Measurements from ENCODE around the gene FCRLB.

The FCRLB gene

DNA sequence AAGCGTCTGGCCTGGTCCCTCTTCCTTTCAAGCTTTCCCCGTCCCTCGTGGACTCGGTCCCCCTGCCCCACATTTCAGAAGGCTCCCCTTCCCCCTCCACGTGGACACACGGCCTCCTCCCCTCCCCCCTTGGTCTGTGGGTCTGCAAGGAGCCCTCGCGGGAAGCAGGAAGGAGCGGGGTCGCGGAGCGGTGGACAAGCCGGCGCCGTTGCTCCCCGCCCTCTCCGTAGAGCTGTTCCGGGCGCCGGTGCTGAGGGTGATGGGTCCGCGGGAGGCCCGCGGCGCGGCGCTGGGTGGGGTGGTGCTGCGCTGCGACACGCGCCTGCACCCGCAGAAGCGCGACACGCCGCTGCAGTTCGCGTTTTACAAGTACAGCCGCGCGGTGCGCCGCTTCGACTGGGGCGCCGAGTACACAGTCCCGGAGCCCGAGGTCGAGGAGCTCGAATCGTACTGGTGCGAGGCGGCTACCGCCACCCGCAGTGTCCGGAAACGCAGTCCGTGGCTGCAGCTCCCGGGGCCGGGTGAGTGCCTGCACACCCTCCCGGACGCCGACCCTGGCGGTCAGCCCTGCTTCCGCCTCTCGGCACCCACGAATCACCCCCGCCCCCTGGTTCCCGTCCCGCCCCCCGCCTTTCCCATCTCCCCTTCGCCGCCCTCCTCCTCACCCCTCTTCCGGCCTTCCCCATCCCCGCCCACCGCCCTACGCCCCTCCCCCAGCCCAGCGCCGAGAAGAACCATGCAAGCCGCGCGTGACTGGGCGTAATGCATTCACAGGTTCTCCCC is 5.3 kb downstream of the FCRLB start:
- Histone ChIP-seq H3K4me1 (ENCODE audit: insufficient read depth, low read length, severe bottlenecking) (peaks cover 62% of the 10 kb centered on the region), H3K27ac (ENCODE audit: low read depth, low read length, poor library complexity, severe bottlenecking) (peak overlapping the region; percentile 82), H3K4me3 (ENCODE audit: low read depth, low read length, poor library complexity, severe bottlenecking) (peak overlapping the region; percentile 78), H2AFZ (ENCODE audit: low read length) (no peak overlapping the region), H3K4me2 (ENCODE audit: low read length) (peak overlapping the region; percentile 85), H3K79me2 (ENCODE audit: insufficient read depth, low read length) (peaks cover 11% of the 10 kb centered on the region; the same call in 1 of the 2 replicates), H3K27me3 (ENCODE audit: insufficient read depth, low read length) (no peaks in the 10 kb centered on the region), H4K20me1 (ENCODE audit: insufficient read depth, low read length) (no peaks in the 10 kb centered on the region), H3K9me2 (ENCODE audit: low read depth, low read length) (no peaks in the 10 kb centered on the region), H3K9ac (ENCODE audit: low read length) (peak overlapping the region; percentile 91), H3K36me3 (ENCODE audit: insufficient read depth, low read length) (peaks cover 12% of the 10 kb centered on the region; the same call in 1 of the 2 replicates), H3F3A (ENCODE audit: insufficient read depth, low read length) (no peaks in the 10 kb centered on the region), H3K9me3 (ENCODE audit: low read length) (no peaks in the 10 kb centered on the region)
- no peak for TF ChIP-seq EZH2 (IDR thresholded peaks at IDR 0.05; ENCODE audit: borderline replicate concordance, low read length)
- TF ChIP-seq, protein P1, sequence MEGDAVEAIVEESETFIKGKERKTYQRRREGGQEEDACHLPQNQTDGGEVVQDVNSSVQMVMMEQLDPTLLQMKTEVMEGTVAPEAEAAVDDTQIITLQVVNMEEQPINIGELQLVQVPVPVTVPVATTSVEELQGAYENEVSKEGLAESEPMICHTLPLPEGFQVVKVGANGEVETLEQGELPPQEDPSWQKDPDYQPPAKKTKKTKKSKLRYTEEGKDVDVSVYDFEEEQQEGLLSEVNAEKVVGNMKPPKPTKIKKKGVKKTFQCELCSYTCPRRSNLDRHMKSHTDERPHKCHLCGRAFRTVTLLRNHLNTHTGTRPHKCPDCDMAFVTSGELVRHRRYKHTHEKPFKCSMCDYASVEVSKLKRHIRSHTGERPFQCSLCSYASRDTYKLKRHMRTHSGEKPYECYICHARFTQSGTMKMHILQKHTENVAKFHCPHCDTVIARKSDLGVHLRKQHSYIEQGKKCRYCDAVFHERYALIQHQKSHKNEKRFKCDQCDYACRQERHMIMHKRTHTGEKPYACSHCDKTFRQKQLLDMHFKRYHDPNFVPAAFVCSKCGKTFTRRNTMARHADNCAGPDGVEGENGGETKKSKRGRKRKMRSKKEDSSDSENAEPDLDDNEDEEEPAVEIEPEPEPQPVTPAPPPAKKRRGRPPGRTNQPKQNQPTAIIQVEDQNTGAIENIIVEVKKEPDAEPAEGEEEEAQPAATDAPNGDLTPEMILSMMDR (IDR thresholded peaks at IDR 0.05; ENCODE audit: low read length): no peak

DNA sequence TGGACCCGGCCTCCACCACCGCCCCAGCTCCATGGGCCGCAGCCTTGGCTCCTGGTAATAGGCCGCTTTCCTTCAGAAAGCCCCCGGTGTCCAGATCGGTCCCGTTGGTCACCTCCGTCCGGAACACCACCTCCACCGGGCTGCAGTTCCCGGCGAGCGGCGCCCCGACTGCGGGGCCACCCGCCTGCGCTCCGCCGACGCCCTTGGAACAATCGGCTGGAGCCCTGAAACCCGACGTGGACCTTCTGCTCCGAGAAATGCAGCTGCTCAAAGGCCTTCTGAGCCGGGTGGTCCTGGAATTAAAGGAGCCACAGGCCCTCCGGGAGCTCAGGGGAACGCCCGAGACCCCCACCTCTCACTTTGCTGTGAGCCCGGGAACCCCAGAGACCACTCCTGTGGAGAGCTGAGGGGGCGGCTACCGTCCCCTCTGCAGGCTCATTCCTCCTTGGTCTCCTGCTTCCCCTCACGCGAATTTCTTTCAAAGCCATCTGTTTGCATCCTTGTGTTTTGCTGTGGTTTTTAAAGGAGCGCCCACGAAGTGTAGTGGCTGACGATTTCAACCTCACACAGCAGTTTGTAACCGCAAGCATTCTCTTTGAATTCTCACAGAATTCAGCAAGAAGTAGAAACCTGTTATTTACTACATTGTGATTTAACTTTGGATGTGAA is 6.0 kb downstream of the FCRLB start:
- Histone ChIP-seq H3K27me3 (ENCODE audit: insufficient read depth, low read length) (no peaks in the 10 kb centered on the region), H3K9me2 (ENCODE audit: low read depth, low read length) (no peaks in the 10 kb centered on the region), H3K4me2 (ENCODE audit: low read length) (peak overlapping the region; percentile 85), H3K4me3 (ENCODE audit: low read depth, low read length, poor library complexity, severe bottlenecking) (peak overlapping the region; percentile 78), H3K9ac (ENCODE audit: low read length) (peak overlapping the region; percentile 78), H3K36me3 (ENCODE audit: insufficient read depth, low read length) (peaks cover 12% of the 10 kb centered on the region; the same call in 1 of the 2 replicates), H4K20me1 (ENCODE audit: insufficient read depth, low read length) (no peaks in the 10 kb centered on the region), H3K9me3 (ENCODE audit: low read length) (no peaks in the 10 kb centered on the region), H2AFZ (ENCODE audit: low read length) (no peak overlapping the region), H3K79me2 (ENCODE audit: insufficient read depth, low read length) (peaks cover 4% of the 10 kb centered on the region; the same call in 1 of the 2 replicates), H3K27ac (ENCODE audit: low read depth, low read length, poor library complexity, severe bottlenecking) (peak overlapping the region; percentile 79), H3K4me1 (ENCODE audit: insufficient read depth, low read length, severe bottlenecking) (peaks cover 55% of the 10 kb centered on the region), H3F3A (ENCODE audit: insufficient read depth, low read length) (no peaks in the 10 kb centered on the region)
- TF ChIP-seq, protein P1 (IDR thresholded peaks at IDR 0.05; ENCODE audit: low read length): no peak
- no peak for TF ChIP-seq EZH2 (IDR thresholded peaks at IDR 0.05; ENCODE audit: borderline replicate concordance, low read length)

DNA sequence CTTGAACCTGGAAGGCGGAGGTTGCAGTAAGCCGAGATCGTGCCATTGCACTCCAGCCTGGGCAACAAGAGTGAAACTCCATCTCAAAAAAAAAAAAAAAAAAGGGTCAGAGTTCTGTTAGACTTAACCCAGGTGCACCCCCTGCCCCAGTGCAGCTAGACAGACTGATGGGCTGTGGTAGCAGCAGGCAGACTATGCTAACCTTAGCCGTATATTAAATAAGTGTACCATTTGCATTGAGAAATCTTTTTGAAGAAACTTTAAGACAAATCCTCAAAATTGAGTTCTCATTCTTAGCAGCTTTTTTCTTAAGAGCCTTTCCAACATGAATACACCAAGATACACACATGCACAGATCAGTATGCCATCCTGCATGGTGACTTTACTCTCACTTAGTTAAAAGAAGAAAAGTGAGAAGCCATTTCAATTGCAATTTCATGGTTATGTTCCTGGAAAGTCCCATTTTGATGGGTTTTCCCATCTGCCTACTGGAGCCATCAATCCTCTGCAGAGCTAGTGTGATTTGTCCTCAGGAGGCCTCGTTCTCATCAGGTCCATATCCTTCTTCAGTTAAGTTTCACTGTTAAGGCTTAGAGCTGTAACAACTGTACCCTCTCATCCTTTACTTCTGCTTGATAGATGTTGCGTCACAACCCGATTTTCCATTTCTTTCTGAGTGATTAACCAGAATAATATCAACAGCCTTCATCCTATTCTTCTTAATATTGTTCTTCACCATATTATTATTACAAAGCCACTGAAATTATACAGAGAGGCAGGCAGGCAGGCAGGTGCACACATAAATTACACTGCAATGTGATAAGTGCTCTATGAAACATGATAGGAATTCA is 7.3 kb downstream of the FCRLB start:
- Histone ChIP-seq H3K4me1 (ENCODE audit: insufficient read depth, low read length, severe bottlenecking) (peaks cover 43% of the 10 kb centered on the region), H3K9me3 (ENCODE audit: low read length) (no peaks in the 10 kb centered on the region), H3K36me3 (ENCODE audit: insufficient read depth, low read length) (peaks cover 12% of the 10 kb centered on the region; the same call in 1 of the 2 replicates), H3K27me3 (ENCODE audit: insufficient read depth, low read length) (no peaks in the 10 kb centered on the region), H3K4me3 (ENCODE audit: low read depth, low read length, poor library complexity, severe bottlenecking) (no peak overlapping the region), H3F3A (ENCODE audit: insufficient read depth, low read length) (no peaks in the 10 kb centered on the region), H3K79me2 (ENCODE audit: insufficient read depth, low read length) (no peaks in the 10 kb centered on the region), H3K9ac (ENCODE audit: low read length) (no peak overlapping the region), H3K4me2 (ENCODE audit: low read length) (no peak overlapping the region), H3K9me2 (ENCODE audit: low read depth, low read length) (no peaks in the 10 kb centered on the region), H4K20me1 (ENCODE audit: insufficient read depth, low read length) (no peaks in the 10 kb centered on the region), H3K27ac (ENCODE audit: low read depth, low read length, poor library complexity, severe bottlenecking) (peak overlapping the region; percentile 79), H2AFZ (ENCODE audit: low read length) (no peak overlapping the region)
- TF ChIP-seq, protein P1 (IDR thresholded peaks at IDR 0.05; ENCODE audit: low read length): no peak
- TF ChIP-seq EZH2 (IDR thresholded peaks at IDR 0.05; ENCODE audit: borderline replicate concordance, low read length): no peak
